IPS DF 6.9 (cell line): Measurements from ENCODE around the gene GALNTL6.

Experiments
- DNase-seq: peaks from one replicate; pipeline ENCODE4 v3.0.0-alpha.2; 2013; ENCODE audit warnings: low read depth, low spot score
- H3K27ac ChIP-seq: one replicate; pipeline ENCODE4 v1.5.1; 2013; ENCODE audit warnings: low read length, control low read depth
- H3K27me3 ChIP-seq: 2 replicates; pipeline ENCODE4 v1.6.1; 2013; ENCODE audit warnings: mild to moderate bottlenecking, low read length; ENCODE audit not compliant: control insufficient read depth, insufficient read depth
- H3K36me3 ChIP-seq: 2 replicates; pipeline ENCODE4 v1.6.1; 2013; ENCODE audit warnings: low read length; ENCODE audit not compliant: control insufficient read depth, insufficient read depth
- H3K4me1 ChIP-seq: 2 replicates; pipeline ENCODE4 v1.6.1; 2013; ENCODE audit warnings: low read length; ENCODE audit not compliant: control insufficient read depth, insufficient read depth
- H3K4me3 ChIP-seq: 2 replicates; pipeline ENCODE4 v1.5.1; 2013; ENCODE audit warnings: mild to moderate bottlenecking, low read length
- H3K9me3 ChIP-seq: 2 replicates; pipeline ENCODE4 v1.6.1; 2013; ENCODE audit warnings: low read length, inconsistent platforms; ENCODE audit not compliant: control insufficient read depth, insufficient read depth
- WGBS: extraction: QIAGEN DNeasy Blood & Tissue Kit; methylation state at CpG from one replicate; pipeline ENCODE4 v1.1.7; 2013; ENCODE audit warnings: mixed read lengths, missing lambda C conversion rate; ENCODE audit not compliant: insufficient read length, insufficient coverage; 5-methylcytosine and 5-hydroxymethylcytosine counted together

GALNTL6 gene

GRCh38 chr4:172734555-172734954, 921.4 kb downstream of the GALNTL6 start:
- H3K4me3 ChIP-seq = no peak overlapping the region
- no peak overlapping the region for H3K27ac ChIP-seq
- H3K27me3 ChIP-seq = no peaks in the 10 kb centered on the region
- no peaks in the 10 kb centered on the region for H3K4me1 ChIP-seq
- no CpG with 5 or more reads among the region's 4 CpGs for WGBS
- no peaks in the 10 kb centered on the region for H3K9me3 ChIP-seq
- DNase-seq = no peak
- no peaks in the 10 kb centered on the region for H3K36me3 ChIP-seq

- Histone ChIP-seq H3K36me3 (no peaks in the 10 kb centered on the region), H3K27me3 (no peaks in the 10 kb centered on the region), H3K4me3 (no peak overlapping the region), H3K9me3 (no peaks in the 10 kb centered on the region), H3K27ac (no peak overlapping the region), H3K4me1 (no peaks in the 10 kb centered on the region)
- no peak for DNase-seq
- no CpG with 5 or more reads among the region's 5 CpGs for WGBS
These were observed 922.8 kb downstream of the GALNTL6 start for GRCh38 chr4:172736046-172736445.

GRCh38 chr4:172740434-172740833, 927.2 kb downstream of the GALNTL6 start:
- Histone ChIP-seq H3K4me1 (no peaks in the 10 kb centered on the region), H3K27ac (no peak overlapping the region), H3K36me3 (no peaks in the 10 kb centered on the region), H3K4me3 (no peak overlapping the region), H3K9me3 (no peaks in the 10 kb centered on the region), H3K27me3 (no peaks in the 10 kb centered on the region)
- WGBS = no CpG with 5 or more reads among the region's 1 CpG
- DNase-seq = no peak

GRCh38 chr4:172750910-172751309, 937.7 kb downstream of the GALNTL6 start:
- Histone ChIP-seq H3K4me1 (no peaks in the 10 kb centered on the region), H3K9me3 (no peaks in the 10 kb centered on the region), H3K4me3 (no peak overlapping the region), H3K27ac (no peak overlapping the region), H3K36me3 (no peaks in the 10 kb centered on the region), H3K27me3 (no peaks in the 10 kb centered on the region)
- WGBS = no CpG with 5 or more reads among the region's 1 CpG
- no peak for DNase-seq

- H3K36me3 ChIP-seq = no peaks in the 10 kb centered on the region
- no peak overlapping the region for H3K4me3 ChIP-seq
- H3K27me3 ChIP-seq = no peaks in the 10 kb centered on the region
- H3K9me3 ChIP-seq = no peaks in the 10 kb centered on the region
- H3K4me1 ChIP-seq = no peaks in the 10 kb centered on the region
- no peak overlapping the region for H3K27ac ChIP-seq
- WGBS = no CpG with 5 or more reads among the region's 2 CpGs
- no peak for DNase-seq
These were observed 938.3 kb downstream of the GALNTL6 start for GRCh38 chr4:172751550-172751949.

GRCh38 chr4:172758586-172759340, 945.6 kb downstream of the GALNTL6 start:
- Histone ChIP-seq H3K9me3 (no peaks in the 10 kb centered on the region), H3K4me1 (no peaks in the 10 kb centered on the region), H3K4me3 (no peak overlapping the region), H3K27me3 (no peaks in the 10 kb centered on the region), H3K36me3 (no peaks in the 10 kb centered on the region), H3K27ac (no peak overlapping the region)
- no peak for DNase-seq
- WGBS = no CpG with 5 or more reads among the region's 2 CpGs

GRCh38 chr4:172760512-172760911, 947.3 kb downstream of the GALNTL6 start:
- Histone ChIP-seq H3K4me3 (no peak overlapping the region), H3K9me3 (no peaks in the 10 kb centered on the region), H3K36me3 (no peaks in the 10 kb centered on the region), H3K4me1 (no peaks in the 10 kb centered on the region), H3K27me3 (no peaks in the 10 kb centered on the region), H3K27ac (no peak overlapping the region)
- no CpG with 5 or more reads among the region's 6 CpGs for WGBS
- DNase-seq = no peak

GRCh38 chr4:172762895-172763294, 949.7 kb downstream of the GALNTL6 start:
- Histone ChIP-seq H3K27me3 (no peaks in the 10 kb centered on the region), H3K9me3 (no peaks in the 10 kb centered on the region), H3K36me3 (no peaks in the 10 kb centered on the region), H3K4me3 (no peak overlapping the region), H3K4me1 (no peaks in the 10 kb centered on the region), H3K27ac (no peak overlapping the region)
- no peak for DNase-seq
- no CpG with 5 or more reads among the region's 4 CpGs for WGBS

- H3K36me3 ChIP-seq = no peaks in the 10 kb centered on the region
- H3K4me3 ChIP-seq = no peak overlapping the region
- H3K9me3 ChIP-seq = no peaks in the 10 kb centered on the region
- H3K4me1 ChIP-seq = no peaks in the 10 kb centered on the region
- no peak for DNase-seq
- H3K27ac ChIP-seq = no peak overlapping the region
- H3K27me3 ChIP-seq = no peaks in the 10 kb centered on the region; the same call in 1 of the 2 replicates
These were observed 957.6 kb downstream of the GALNTL6 start for GRCh38 chr4:172770787-172771186.

- Histone ChIP-seq H3K4me1 (no peaks in the 10 kb centered on the region), H3K9me3 (no peaks in the 10 kb centered on the region), H3K27me3 (no peaks in the 10 kb centered on the region; the same call in 1 of the 2 replicates), H3K4me3 (no peak overlapping the region), H3K36me3 (no peaks in the 10 kb centered on the region), H3K27ac (no peak overlapping the region)
- DNase-seq = no peak
- no CpG with 5 or more reads among the region's 5 CpGs for WGBS
These were observed 959.6 kb downstream of the GALNTL6 start for GRCh38 chr4:172772781-172773180.

GRCh38 chr4:172776203-172776861, 963.1 kb downstream of the GALNTL6 start:
- Histone ChIP-seq H3K27ac (no peak overlapping the region), H3K9me3 (no peaks in the 10 kb centered on the region), H3K4me1 (no peaks in the 10 kb centered on the region), H3K27me3 (no peaks in the 10 kb centered on the region), H3K36me3 (no peaks in the 10 kb centered on the region), H3K4me3 (no peak overlapping the region)
- no CpG with 5 or more reads among the region's 4 CpGs for WGBS
- DNase-seq = no peak
